ENCODE measurements around the gene XAB2.

The XAB2 gene

DNA sequence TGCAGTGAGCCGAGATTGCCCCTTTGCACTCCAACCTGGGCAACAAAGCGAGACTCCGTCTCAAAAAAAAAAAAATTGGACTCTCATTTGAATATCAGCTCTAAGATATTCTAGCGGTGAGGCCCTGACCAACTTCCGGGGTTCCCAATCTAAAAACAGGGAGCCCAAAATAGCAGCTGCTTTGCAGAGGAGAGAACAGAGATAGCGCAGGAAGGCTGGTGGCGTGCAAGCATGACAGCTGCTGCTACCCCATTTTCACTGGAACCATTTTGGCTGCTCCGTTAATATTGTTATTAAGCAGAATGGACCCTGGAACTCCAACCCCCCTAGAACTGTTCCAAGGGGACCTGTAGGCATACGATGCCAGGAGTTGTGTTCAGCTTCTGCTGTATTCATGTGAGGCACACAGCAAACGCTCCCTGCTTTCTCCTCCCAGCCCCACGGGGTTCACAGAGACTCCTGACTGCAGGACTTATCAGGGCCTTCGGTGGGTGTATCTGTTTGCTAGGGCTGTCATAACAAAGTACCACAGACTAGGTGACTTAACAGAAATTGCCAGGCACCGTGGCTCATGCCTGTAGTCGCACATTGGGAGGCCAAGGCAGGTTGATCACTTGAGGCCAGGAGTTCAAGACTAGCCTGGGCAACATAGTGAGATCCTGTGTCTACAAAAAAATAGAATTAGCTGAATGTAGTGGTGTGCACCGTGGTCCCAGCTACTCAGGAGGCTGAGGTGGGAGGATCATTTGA lies 19.1 kb upstream of the XAB2 start:
- DNase-seq = no peak

DNA sequence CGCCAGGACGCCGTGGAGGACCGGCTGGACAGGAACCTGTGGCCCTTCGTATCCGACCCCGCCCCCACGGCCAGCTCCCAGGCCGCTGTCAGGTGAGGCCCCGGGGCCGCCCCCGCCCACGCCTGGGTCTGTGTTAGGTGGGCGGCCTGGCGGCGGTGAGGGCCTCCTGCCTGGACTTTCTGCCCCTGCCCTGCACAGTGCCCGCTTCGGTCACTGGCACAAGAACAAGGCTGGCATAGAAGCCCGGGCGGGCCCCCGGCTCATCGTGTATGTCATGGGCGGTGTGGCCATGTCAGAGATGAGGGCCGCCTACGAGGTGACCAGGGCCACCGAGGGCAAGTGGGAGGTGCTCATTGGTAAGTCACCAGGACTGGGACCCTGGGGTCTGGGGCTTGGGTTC lies 17.8 kb upstream of the XAB2 start:
- DNase-seq = no peak

DNA sequence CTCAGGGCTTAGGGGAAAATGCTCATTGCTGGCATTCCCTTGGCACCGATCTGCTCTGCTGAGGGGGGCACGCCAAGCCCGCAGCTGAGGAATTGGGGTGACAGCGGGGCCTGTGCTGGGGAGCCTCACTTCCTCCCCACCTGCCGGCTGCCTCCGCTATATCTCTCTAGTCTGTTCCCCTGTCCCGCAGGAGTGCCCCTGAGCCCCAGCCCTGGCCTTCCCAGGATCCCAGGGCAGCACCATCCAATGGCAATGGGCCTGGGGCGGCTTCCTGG lies 17.0 kb upstream of the XAB2 start:
- DNase-seq = no peak

GRCh38 chr19:7645656-7646425 lies 16.5 kb upstream of the XAB2 start:
- no peak for DNase-seq

DNA sequence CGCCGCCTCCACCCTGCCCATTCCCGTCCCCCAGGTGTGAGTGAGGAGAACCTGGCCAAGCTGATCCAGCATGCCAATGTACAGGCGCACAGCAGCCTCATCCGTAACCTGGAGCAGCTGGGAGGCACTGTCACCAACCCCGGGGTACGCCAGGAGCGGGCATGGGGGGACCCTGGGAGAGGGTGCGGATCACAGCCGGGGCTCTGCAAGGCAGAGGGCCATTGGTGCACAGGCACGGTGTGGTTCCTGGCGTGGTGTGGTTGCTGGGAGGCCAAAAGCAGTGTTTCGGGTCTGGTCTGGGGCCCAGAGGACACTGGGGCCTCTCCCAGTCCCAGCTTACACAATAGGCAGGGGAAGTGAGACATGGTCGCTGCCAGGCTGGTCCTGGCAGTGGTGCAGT lies 15.8 kb upstream of the XAB2 start:
- no peak for DNase-seq

DNA sequence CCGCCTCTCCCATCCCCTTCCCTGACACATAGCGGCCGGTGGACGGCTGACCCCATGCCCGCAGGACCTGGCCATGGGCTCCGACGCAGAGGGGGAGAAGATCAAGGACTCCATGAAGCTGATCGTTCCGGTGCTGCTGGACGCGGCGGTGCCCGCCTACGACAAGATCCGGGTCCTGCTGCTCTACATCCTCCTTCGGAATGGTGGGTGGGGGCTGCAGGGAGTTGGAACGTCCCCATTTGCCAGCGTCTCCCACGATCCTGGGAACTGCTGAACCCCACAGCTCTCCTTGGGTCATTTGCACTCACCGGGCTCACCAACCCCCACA lies 15.2 kb upstream of the XAB2 start:
- DNase-seq = no peak

DNA sequence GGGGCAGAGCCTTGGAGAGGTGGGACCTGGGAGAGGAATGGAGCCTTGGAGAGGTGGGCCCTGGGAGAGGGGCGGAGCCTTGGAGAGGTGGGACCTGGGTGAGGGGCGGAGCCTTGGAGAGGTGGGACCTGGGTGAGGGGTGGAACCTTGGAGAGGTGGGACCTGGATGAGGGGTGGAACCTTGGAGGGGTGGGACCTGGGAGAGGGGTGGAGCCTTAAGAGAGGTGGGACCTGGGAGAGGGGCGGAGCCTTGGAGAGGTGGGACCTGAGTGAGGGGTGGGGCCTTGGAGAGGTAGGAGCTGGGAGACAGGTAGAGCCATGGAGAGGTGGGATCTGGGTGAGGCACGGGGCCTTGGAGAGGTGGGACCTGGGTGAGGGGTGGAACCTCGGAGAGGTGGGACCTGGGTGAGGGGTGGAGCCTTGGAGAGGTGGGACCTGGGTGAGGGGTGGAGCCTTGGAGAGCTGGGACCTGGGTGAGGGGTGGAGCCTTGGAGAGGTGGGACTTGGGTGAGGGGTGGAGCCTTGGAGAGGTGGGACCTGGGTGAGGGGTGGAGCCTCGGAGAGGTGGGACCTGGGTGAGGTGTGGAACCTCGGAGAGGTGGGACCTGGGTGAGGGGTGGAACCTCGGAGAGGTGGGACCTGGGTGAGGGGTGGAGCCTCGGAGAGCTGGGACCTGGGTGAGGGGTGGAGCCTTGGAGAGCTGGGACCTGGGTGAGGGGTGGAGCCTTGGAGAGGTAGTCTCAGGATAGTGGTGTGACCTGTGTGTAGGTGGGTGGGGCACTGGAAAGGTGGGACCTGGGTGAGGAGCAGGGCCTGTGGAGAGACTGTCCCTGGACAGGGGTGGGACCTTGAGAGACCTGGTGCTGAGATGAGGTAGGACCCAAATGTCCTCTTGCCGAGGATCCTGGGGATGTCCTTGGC lies 14.5 kb upstream of the XAB2 start:
- peak; percentile 49 to 61 for DNase-seq

GRCh38 chr19:7643031-7643415 lies 13.7 kb upstream of the XAB2 start:
- no peak for DNase-seq

DNA sequence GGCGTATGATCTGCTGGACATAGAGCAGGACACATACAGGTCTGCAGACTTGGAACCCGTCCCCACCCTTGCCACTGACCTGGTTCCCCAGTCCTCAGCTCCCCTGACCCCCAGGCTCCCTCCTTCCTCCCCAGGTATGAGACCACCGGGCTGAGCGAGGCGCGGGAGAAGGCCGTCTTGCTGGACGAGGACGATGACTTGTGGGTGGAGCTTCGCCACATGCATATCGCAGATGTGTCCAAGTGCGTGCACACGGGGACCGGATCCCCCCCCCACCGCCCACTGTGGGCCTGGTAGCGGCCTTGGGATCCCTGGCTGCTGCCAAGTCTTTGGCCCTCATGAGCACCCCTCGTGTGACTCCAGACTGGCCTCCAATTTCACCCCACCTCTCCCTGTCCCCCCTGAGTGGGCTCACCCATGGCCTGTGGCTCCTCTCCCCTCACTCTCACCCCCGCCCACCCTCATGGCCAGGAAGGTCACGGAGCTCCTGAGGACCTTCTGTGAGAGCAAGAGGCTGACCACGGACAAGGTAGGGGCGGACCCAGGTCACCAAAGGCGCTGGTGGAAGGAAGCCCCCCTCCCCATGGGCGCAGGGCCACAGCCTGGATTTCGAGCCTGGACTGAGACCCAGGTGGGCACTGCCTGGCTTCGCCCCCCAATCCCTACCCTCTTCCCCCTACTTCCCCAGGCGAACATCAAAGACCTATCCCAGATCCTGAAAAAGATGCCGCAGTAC lies 13.1 kb upstream of the XAB2 start:
- DNase-seq = no peak

DNA sequence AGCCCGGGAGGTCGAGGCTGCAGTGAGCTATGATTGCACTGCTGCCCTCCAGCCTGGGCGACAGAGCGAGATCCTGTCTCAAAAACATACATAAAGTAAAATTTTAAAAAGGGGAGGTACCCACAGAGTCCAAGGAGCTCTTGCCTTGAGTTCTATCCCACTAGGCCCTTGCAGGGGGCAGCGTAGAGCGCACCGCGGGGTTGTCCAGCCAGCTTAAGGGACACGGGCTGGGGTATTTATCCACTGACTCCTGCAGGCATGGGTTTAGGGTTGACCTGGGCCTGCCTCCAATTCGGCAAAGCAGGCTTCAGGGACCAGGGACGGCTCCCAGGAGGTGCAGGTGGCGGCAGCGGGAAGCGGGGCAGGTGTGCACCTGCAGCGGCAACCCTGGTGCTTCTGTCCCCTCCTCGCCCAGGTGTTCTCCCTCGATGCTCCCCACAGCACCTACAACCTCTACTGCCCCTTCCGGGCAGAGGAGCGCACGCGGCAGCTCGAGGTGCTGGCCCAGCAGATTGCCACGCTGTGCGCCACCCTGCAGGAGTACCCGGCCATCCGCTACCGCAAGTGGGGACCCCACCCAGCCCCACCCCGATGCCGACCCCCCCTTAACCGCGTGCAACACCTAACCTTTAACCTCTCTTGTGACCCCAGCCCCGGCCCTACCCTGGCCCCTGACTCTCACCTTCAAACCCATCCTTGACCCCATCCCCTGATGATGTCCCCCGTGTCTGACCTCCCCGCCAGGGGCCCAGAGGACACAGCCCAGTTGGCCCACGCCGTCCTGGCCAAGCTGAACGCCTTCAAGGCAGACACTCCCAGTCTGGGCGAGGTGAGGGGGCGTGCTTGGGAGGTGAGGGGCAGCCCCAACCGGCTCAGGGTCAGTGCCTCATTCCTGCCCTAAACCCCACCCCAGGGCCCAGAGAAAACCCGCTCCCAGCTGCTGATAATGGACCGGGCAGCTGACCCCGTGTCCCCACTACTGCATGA lies 12.2 kb upstream of the XAB2 start:
- no peak for DNase-seq

- DNase-seq = no peak
These were observed 11.5 kb upstream of the XAB2 start for GRCh38 chr19:7640803-7641202.

DNA sequence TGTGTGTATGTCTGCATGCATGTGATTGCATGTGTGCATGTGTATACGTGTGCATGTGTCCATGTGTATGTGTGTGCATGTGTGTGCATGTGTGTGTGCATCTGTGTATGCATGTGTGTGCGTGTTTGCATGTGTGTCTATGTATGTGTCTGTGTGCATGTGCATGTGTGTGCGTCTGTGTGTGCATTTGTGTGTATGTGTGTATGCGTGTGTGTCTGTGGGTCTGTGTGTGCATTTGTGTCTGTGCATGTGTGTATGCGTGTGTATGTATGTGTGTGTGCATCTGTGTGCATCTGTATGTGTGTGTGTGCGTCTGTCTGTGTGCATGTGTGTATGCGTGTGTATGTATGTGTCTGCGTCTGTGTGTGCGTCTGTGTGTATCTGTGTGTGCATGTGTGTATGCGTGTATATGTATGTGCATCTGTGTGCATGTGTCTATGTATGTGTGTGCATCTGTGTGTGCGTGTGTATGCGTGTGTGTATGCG lies 10.6 kb upstream of the XAB2 start:
- DNase-seq = no peak

DNA sequence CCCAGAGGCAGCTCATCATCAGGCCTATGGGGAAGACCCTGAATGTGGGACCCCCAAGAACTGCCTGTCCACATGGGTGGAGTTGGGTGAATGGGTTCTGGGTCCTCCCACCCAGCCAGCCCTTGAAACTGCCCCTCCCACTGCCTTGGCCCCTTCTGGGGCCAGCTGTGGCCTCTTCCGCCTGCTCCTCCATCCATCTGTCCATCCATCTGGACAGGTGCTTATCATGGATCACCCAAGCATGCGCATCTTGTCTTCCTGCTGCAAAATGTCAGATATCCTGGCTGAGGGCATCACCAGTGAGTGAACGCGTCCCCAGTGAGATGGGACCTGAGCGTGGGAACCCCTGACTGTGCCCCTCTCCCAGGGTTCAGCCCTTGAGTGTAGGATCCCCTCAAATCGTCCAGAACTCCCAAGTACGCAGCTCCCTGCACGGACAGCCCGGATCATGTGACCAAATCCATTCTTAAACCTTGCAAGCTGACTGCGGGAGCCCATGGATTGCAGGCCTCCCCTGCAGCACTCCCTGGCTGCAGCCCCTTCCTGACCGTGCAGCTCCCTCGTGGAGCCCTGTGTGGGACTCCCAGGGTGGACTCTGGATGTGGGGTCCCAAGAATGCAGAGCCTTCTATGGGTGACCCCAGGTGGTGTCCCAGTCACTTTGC lies 9.6 kb upstream of the XAB2 start:
- DNase-seq = no peak

DNA sequence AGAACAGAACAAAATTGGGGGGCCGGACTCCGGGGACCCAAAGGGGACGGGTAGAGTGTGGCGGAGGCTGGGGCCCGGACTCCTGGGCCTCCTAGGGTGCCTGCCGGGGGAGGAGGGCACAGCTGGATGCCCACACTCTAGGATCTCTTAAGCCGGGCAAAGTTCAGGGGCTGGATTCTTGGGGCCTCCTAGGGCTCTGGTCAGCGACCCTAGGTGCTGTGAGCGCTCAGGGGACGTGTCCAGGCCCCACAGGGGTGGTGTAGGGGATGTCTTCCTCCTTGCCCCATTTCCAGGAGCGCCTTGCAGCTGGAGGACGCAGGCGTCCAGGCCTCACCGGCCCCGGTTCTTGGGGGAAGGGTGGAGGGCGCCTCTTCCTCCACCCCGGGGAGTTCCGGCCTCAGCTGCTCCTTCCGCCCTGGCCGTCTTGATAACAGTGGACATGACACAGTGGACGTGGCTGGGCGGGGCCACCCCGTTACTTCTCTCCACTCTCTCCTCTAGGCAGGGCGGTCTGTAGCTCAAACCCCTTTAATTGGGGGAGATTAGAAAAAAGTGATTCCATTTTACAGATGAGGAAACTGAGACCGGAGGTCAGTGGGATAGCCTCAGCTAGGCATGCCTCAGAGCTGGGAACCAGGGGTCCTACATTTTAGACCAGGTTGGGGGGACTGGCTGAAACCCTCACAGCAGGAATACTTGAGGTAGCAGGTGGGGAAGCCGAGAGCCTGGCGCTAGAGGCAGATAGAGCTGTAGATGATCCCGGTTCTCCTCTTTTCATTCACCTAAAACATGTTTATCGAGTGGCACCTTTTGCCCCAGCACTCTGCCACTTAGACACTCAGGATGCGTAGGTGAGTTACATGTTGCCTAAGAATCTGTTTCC lies 8.3 kb upstream of the XAB2 start:
- DNase-seq = no peak

DNA sequence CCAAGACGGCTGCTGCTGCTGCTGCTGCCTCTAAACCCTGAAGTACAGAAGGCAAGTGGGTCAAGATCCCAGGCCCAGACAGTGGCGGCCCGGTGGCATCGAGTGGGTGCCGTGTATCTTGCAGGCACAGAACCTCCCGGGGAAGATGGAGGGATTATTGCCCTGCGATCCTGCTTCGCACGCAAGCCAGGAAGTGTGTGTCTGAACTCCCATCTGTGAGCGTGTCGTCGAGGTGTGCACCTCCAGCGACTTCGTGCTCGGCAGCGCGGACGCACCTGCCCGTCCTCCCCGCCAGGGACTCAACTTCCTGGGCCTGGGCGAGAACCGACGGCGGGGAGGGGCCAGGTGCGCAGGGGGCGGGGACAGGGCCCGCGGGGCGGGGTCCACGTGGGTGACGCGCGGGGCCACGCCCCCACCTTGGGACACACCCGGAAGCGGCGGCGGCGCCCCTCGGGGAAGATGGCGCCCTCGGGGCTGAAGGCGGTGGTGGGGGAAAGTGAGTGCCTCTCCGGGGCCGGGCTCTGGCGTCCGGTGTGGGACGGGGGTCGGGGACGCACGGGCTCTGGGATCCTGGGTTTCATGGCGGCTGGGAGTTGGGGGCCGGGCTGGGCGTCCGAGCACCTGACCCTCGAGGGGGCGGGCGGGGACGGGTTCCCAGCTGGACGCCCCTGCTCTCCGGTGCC lies 7.5 kb upstream of the XAB2 start, which contains the start of gene STXBP2:
STXBP2 (plus strand) TSS at position 420 of the 683 bp plus-strand sequence; CDS start at position 460, 40 bp downstream.
- DNase-seq = peak; percentile 95 to 97

DNA sequence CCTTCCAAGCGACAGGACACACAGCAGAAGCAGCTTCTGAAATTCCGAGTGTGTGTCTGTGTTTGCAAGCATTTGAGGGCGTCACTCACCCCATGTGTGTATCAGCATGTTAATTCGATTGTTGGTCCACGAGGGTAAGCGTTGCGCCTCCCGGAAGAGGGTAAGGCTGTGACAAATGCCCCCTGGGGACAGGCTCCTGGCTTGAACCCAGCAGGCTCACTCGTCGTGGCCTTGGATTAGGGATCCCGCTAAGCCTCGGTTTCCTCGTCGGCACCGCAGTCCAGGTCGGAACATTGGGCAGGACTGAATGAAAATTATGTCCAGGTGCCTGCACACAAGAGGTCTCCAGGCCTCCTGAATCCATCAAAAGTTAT lies 7.0 kb upstream of the XAB2 start:
- no peak for DNase-seq

GRCh38 chr19:7635670-7636069 lies 6.3 kb upstream of the XAB2 start:
- DNase-seq = no peak

- DNase-seq = no peak
These were observed 4.4 kb upstream of the XAB2 start, which contains the start of gene PCP2 for GRCh38 chr19:7633698-7634097. Gene PCP2 (minus strand): TSS chr19:7633719. CDS start chr19:7633457, 262 bp downstream.

All from activated T-cell treated with anti-CD3 and anti-CD28 coated beads, Interleukin-2, amount 50 U/mL, for 48 hours (primary cell).